AG04449 (cell line): ENCODE measurements around the gene DUSP18.
"Not testable (repeated sequence)": the region's sequence is repeated elsewhere in the genome, so short reads cannot be mapped to it uniquely, and the experiment has no call there.

Source experiments
- CTCF ChIA-PET: fragments of 350-600 bp; formaldehyde crosslinking; extraction: SDS; loops from one replicate; lab custom pipeline; 2021; ENCODE audit warnings: antibody characterized with exemption; lab: Yijun Ruan, JAX
- POLR2A ChIA-PET: fragments of 400-600, 350-600 bp; formaldehyde crosslinking; extraction: SDS; loops from one replicate; lab custom pipeline; 2020; ENCODE audit warnings: antibody characterized with exemption, inconsistent platforms; lab: Yijun Ruan, JAX
- DNase-seq: peaks from one replicate; pipeline ENCODE4 v3.0.0-alpha.2; 2010; ENCODE audit warnings: low read depth, low spot score
- H3K4me3 ChIP-seq: 2 replicates; pipeline ENCODE4 v1.5.1; 2011; ENCODE audit warnings: low read depth, mild to moderate bottlenecking, control low read depth, low read length
- TF ChIP-seq, protein P1 (sequence below): IDR thresholded peaks from one replicate; pipeline ENCODE4 v1.5.1; 2011; ENCODE audit warnings: mild to moderate bottlenecking, moderate library complexity, low read length, control low read depth, inconsistent platforms; ENCODE audit not compliant: insufficient read depth; ENCODE audit errors: missing control alignments

DUSP18 gene

DNA sequence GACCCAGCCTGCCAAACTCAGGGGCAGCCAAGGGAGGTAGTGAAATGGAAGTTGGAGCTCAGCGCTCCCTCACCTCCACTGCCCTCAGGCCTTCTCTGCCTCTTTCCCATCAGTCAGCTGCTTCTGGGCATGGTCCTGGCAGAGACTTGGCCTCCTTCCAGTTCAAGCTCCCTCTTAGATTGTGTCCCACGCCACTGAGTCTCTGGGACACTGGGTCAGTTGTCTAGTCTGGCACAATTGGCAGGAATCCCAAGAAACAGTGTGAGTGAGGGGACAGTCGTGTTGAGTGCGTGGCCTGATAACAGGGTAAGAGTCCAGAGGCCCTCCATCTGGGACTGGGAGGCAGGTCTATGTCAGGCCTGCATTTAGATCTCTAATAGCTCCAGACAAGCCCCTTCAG is 39.2 kb downstream of the DUSP18 start:
- TF ChIP-seq, protein P1, sequence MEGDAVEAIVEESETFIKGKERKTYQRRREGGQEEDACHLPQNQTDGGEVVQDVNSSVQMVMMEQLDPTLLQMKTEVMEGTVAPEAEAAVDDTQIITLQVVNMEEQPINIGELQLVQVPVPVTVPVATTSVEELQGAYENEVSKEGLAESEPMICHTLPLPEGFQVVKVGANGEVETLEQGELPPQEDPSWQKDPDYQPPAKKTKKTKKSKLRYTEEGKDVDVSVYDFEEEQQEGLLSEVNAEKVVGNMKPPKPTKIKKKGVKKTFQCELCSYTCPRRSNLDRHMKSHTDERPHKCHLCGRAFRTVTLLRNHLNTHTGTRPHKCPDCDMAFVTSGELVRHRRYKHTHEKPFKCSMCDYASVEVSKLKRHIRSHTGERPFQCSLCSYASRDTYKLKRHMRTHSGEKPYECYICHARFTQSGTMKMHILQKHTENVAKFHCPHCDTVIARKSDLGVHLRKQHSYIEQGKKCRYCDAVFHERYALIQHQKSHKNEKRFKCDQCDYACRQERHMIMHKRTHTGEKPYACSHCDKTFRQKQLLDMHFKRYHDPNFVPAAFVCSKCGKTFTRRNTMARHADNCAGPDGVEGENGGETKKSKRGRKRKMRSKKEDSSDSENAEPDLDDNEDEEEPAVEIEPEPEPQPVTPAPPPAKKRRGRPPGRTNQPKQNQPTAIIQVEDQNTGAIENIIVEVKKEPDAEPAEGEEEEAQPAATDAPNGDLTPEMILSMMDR: no peak
- ChIA-PET CTCF (interaction anchor here (0.6 to 7.4 kb wide), 3 partner anchors 127 to 148 kb away, joined by 3 to 60 read pairs (median 3); no protein-coding TSS in a partner anchor), POLR2A (no interaction called here)
- H3K4me3 ChIP-seq: no peak overlapping the region
- no peak for DNase-seq

GRCh38 chr22:30627471-30627870 is 40.2 kb downstream of the DUSP18 start:
- ChIA-PET CTCF (interaction anchor here (0.8 to 7.4 kb wide), 2 partner anchors 22 to 128 kb away, joined by 3 to 60 read pairs; no protein-coding TSS in a partner anchor), POLR2A (interaction anchor here (1.1 kb wide), 1 partner anchor 20 kb away, joined by 4 read pairs; the partner anchor contains the start of gene TCN2)
- no peak for DNase-seq
- TF ChIP-seq, protein P1: no peak
- H3K4me3 ChIP-seq: no peak overlapping the region

DNA sequence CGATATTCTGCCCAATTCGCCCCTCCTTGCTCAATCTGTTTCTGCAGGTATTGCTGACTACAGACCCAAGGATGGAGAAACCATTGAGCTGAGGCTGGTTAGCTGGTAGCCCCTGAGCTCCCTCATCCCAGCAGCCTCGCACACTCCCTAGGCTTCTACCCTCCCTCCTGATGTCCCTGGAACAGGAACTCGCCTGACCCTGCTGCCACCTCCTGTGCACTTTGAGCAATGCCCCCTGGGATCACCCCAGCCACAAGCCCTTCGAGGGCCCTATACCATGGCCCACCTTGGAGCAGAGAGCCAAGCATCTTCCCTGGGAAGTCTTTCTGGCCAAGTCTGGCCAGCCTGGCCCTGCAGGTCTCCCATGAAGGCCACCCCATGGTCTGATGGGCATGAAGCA is 41.3 kb downstream of the DUSP18 start:
- CTCF ChIA-PET: interaction anchor here (1.1 to 7.4 kb wide), 4 partner anchors 8 to 294 kb away, joined by 3 to 60 read pairs (median 18); partner anchors contain the start of gene SLC35E4
- H3K4me3 ChIP-seq: no peak overlapping the region
- DNase-seq: no peak
- TF ChIP-seq, protein P1: no peak
- POLR2A ChIA-PET: no interaction called here

- POLR2A ChIA-PET: interaction anchor here (0.6 kb wide), 1 partner anchor 10 kb away, joined by 4 read pairs; no protein-coding TSS in a partner anchor
- CTCF ChIA-PET: interaction anchor here (1.6 to 3.0 kb wide), 4 partner anchors 14 to 300 kb away, joined by 5 to 24 read pairs (median 9); partner anchors contain the start of genes SLC35E4 and TCN2
- not testable (repeated sequence) for H3K4me3 ChIP-seq, DNase-seq
These were observed 47.8 kb downstream of the DUSP18 start for GRCh38 chr22:30619909-30620308.

- H3K4me3 ChIP-seq: no peak overlapping the region
- no peak for DNase-seq
- ChIA-PET CTCF (interaction anchor here (2.5 to 3.7 kb wide), 3 partner anchors 16 to 137 kb away, joined by 9 to 24 read pairs (median 19); partner anchors contain the start of gene SLC35E4), POLR2A (no interaction called here)
- TF ChIP-seq, protein P1: no peak
These were observed 49.9 kb downstream of the DUSP18 start for GRCh38 chr22:30617819-30618218.

DNA sequence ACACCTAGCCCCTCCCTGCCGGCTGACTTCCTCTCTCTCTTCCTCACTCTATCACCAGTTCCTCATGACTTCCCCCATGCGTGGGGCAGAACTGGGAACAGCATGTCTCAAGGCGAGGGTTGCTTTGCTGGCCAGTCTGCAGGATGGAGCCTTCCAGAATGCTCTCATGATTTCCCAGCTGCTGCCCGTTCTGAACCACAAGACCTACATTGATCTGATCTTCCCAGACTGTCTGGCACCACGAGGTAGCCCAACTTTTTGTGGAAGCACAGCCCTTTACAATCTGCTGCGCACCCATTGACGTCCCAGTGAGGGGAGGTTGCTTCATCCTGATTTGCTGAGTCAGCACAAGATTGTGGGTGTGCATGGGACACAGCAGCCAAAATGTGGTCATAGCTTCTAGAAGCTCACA is 52.1 kb downstream of the DUSP18 start:
- H3K4me3 ChIP-seq: no peak overlapping the region
- TF ChIP-seq, protein P1: no peak
- ChIA-PET CTCF (interaction anchor here (3.7 kb wide), 1 partner anchor 19 kb away, joined by 19 read pairs; the partner anchor contains the start of gene SLC35E4), POLR2A (no interaction called here)
- DNase-seq: no peak
